ENCODE measurements around the gene CDK5RAP2.

Gene CDK5RAP2

DNA sequence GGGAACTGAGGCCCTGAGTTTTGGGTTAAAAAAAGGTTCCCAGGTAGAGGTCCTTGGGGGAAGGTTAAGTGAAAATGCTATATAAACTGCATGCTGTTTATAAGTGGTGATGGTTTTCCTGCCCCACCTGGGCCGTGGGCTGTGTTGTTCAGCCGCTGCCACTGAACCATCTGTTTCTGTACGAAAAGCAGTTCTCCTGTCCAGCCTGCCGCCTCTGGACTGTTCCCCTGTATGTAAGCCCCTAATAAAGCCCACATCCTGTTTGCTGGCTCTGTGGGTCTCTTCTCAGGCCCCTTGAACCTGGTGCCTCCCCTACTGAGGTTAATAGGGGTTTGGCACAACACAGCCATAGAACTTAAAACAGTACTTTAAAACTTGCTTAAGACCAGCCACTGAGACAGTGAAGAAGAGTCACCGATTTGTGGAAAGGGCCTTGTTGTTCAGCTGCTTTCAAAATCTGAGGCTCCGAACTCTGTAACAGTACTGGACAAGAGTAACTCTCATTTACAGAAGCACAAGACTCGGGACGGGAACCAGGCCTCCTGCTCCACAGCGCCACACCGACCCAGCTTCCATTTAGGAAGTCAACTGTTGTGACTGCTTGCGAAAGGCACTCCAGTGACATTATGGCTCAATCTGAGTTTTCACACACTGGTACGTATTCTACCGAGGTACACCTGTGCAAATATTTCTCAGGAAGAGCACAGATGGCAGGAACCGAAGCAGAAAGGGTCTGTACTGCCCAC, 192.5 kb downstream of the CDK5RAP2 start:
- TF ChIP-seq TEAD4 (IDR thresholded peaks at IDR 0.05): no peak
- TF ChIP-seq ZBTB7A (IDR thresholded peaks at IDR 0.05; ENCODE audit: low read depth): no peak
- TF ChIP-seq, protein P1, sequence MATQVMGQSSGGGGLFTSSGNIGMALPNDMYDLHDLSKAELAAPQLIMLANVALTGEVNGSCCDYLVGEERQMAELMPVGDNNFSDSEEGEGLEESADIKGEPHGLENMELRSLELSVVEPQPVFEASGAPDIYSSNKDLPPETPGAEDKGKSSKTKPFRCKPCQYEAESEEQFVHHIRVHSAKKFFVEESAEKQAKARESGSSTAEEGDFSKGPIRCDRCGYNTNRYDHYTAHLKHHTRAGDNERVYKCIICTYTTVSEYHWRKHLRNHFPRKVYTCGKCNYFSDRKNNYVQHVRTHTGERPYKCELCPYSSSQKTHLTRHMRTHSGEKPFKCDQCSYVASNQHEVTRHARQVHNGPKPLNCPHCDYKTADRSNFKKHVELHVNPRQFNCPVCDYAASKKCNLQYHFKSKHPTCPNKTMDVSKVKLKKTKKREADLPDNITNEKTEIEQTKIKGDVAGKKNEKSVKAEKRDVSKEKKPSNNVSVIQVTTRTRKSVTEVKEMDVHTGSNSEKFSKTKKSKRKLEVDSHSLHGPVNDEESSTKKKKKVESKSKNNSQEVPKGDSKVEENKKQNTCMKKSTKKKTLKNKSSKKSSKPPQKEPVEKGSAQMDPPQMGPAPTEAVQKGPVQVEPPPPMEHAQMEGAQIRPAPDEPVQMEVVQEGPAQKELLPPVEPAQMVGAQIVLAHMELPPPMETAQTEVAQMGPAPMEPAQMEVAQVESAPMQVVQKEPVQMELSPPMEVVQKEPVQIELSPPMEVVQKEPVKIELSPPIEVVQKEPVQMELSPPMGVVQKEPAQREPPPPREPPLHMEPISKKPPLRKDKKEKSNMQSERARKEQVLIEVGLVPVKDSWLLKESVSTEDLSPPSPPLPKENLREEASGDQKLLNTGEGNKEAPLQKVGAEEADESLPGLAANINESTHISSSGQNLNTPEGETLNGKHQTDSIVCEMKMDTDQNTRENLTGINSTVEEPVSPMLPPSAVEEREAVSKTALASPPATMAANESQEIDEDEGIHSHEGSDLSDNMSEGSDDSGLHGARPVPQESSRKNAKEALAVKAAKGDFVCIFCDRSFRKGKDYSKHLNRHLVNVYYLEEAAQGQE (IDR thresholded peaks at IDR 0.05; ENCODE audit: low read depth): no peak
- TF ChIP-seq CEBPB (IDR thresholded peaks at IDR 0.05): no peak
- TF ChIP-seq FOXM1 (IDR thresholded peaks at IDR 0.05; ENCODE audit: borderline replicate concordance, low read depth): no peak
- TF ChIP-seq TCF12 (IDR thresholded peaks at IDR 0.05; ENCODE audit: low read depth): no peak
- no peak for TF ChIP-seq TAF1 (IDR thresholded peaks at IDR 0.05; ENCODE audit: low read depth)
- no peak for TF ChIP-seq NFIC (IDR thresholded peaks at IDR 0.05)
- TF ChIP-seq EP300 (IDR thresholded peaks at IDR 0.05; ENCODE audit: borderline replicate concordance): no peak
- no peak for TF ChIP-seq YY1 (IDR thresholded peaks at IDR 0.05; ENCODE audit: low read depth)

DNA sequence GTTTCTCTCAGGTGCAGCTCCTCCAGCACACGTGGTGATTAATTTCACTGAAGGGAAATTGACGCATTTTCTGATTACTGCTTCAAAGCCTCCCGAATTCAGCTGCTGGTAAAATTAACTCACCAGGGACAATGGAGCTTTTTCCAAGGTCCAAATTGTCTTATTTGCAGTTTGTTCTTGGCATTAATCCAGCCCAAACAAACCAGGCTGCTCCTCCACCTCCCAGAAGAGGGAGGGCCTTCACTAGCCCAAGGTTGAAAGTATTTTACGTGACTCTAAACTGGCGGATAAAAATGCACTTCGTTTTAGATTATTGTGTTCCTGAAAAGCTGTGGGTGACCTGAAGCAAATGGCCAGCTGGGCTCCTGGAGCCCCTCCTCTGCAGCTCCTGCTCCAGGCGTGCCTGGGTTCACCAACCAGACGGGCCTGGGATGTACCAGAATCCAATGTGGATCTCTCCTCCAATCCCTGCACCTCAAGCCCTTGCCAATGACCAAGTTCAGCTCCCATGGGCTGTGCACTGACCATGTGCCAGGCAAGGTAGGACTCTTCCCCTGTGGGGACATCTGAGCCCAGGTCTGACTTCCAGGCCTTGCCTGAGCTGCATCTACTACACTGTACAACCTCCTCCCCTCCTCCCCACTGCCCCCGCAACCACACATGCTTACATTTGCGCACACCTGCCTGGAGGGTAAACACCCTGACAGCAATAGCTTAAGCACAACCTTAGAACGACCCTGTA, 193.4 kb downstream of the CDK5RAP2 start:
- no peak for TF ChIP-seq RAD21 (IDR thresholded peaks at IDR 0.05; ENCODE audit: low read depth)
- no peak for TF ChIP-seq TAF1 (IDR thresholded peaks at IDR 0.05; ENCODE audit: low read depth)
- no peak for TF ChIP-seq EP300 (IDR thresholded peaks at IDR 0.05; ENCODE audit: borderline replicate concordance)
- TF ChIP-seq, protein P1 (IDR thresholded peaks at IDR 0.05; ENCODE audit: low read depth): no peak
- TF ChIP-seq TCF12 (IDR thresholded peaks at IDR 0.05; ENCODE audit: low read depth): no peak

DNA sequence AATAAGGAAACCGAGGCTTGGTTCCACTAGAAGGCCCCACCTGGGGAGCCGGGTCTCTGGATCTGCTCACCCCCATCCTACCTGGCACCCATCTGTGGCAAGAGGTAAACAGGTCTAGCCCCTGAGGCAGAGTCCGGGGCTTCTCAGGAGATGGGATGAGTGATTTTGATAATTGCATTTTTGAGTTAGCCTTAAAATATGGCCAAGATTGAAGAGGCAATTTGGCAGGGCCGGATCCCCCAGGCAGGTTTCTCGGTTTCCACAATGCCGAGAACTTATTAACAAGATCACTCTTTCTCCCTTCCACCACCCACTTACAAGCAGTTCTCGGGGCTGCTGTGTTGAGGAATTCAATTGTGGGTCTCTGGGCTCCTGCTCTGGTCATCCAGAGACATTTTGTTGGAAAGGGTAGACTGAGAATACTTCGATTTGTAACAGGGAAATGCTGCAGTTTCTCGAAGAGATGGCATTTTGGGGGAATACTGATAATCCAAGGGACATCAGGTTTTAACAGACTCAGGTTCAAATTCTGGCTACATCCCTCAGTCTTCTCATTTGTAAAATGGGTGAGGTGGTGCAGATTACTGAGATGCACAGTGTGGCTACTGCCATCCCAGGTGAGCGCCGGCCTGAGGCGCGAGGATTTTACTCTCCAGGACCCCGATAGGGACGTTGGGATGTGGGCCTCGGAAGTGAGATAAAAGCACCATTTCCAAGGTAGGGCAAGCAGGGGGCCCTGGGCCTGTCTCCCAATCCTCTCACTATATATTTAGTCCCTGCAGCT, 194.2 kb downstream of the CDK5RAP2 start:
- TF ChIP-seq CREB1 (IDR thresholded peaks at IDR 0.05; ENCODE audit: low read depth) (no peak), RAD21 (IDR thresholded peaks at IDR 0.05; ENCODE audit: low read depth) (no peak)

DNA sequence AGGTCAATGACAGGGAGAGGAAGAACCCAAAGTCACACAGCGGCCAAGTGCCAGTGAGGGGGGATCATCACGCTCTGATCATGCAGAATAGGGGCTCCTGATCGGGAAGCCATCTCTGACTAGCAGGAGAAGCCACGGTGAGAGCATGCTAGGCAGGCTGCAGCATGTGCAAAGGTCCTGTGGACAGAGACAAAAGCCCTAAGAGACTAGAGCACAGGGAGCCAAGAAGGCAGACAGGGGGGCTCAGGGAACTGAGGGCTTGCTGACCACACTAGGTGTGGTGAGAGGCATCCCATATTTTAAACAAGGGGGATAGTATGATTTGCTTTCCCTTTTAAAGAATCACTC, 195.1 kb downstream of the CDK5RAP2 start:
- TF ChIP-seq, protein P1 (IDR thresholded peaks at IDR 0.05; ENCODE audit: low read depth): no peak
- TF ChIP-seq, protein P2, sequence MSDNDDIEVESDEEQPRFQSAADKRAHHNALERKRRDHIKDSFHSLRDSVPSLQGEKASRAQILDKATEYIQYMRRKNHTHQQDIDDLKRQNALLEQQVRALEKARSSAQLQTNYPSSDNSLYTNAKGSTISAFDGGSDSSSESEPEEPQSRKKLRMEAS (IDR thresholded peaks at IDR 0.05): no peak
- TF ChIP-seq EP300 (IDR thresholded peaks at IDR 0.05; ENCODE audit: borderline replicate concordance): no peak
- TF ChIP-seq YY1 (IDR thresholded peaks at IDR 0.05; ENCODE audit: low read depth): no peak
- TF ChIP-seq NFIC (IDR thresholded peaks at IDR 0.05): no peak
- TF ChIP-seq TAF1 (IDR thresholded peaks at IDR 0.05; ENCODE audit: low read depth): no peak
- no peak for TF ChIP-seq ZBTB7A (IDR thresholded peaks at IDR 0.05; ENCODE audit: low read depth)
- TF ChIP-seq FOXM1 (IDR thresholded peaks at IDR 0.05; ENCODE audit: borderline replicate concordance, low read depth): no peak
- TF ChIP-seq TCF12 (IDR thresholded peaks at IDR 0.05; ENCODE audit: low read depth): no peak
- TF ChIP-seq RAD21 (IDR thresholded peaks at IDR 0.05; ENCODE audit: low read depth): no peak
- TF ChIP-seq TEAD4 (IDR thresholded peaks at IDR 0.05): no peak
- TF ChIP-seq EGR1 (IDR thresholded peaks at IDR 0.05): no peak
- TF ChIP-seq CEBPB (IDR thresholded peaks at IDR 0.05): no peak
